Left colon (tissue), 2 donors: ENCODE results near the gene KLHL3. TPM values are rescaled to one million over a fixed set of nuclear protein-coding genes. Genes with fewer than 3 reads are reported as not detected.

Experiments used
- ATAC-seq: fragments of 200-7000 bp; cut with Tn5 transposase; one replicate; pipeline ENCODE4 v1.9.1; 2020; ENCODE audit warnings: mild to moderate bottlenecking, moderate library complexity
- DNase-seq, 2 donors: peaks; one replicate each; pipeline ENCODE4 v3.0.0-alpha.2; 2020
- intact Hi-C, 2 donors: fragments of 100-400 bp; cut with DNase I in 1 of 2; cut with micrococcal nuclease in 1 of 2; formaldehyde crosslinking; loops; one replicate each; pipeline versions ENCODE4 v1.11.2 to v1.14.0; 2022; cut with DNase I, micrococcal nuclease
- total RNA-seq, 2 donors: library from RNA; stranded (reverse); fragmentation: NEBNext Ultra II Directional; extraction: Animal tissue kit (Norgen Biotek cat#: 25700); gene quantifications; one replicate each; pipeline ENCODE4 v1.2.1, GENCODE V29; 2021
- donor health status: DM: no; HTN: no; CAD: no.
- donor health status: DM: yes; HTN: yes; CAD: no.

Gene KLHL3
- total RNA-seq, 2 donors from 2014 or later, result 5.8 to 6.2 TPM

- ATAC-seq (no peak), DNase-seq (no peak)
- intact Hi-C loops, result no loop called here
These were observed 20.4 kb downstream of the KLHL3 start for GRCh38 chr5:137715456-137715855.

DNA sequence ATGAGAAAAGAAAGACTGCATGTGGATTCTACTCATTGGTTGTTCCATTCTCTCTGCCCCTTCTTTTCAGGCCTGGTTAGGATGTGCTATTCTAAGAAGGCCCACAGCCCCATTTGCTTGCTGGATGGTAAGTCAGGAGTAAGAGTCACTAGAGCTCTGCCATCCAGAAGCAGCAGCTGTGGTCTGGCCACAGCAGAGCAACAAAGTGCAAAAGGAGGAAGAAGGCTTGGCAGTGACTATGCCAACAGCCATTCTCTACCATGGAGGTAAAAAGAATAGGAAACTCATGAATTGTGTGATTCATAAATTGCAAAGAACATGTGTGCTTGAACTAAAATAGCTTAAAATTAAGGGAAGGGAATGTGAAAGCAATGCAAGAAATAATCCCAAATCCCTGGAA is 20.9 kb downstream of the KLHL3 start:
- ATAC-seq (no peak), DNase-seq (no peak)
- intact Hi-C loops, result no loop called here

DNA sequence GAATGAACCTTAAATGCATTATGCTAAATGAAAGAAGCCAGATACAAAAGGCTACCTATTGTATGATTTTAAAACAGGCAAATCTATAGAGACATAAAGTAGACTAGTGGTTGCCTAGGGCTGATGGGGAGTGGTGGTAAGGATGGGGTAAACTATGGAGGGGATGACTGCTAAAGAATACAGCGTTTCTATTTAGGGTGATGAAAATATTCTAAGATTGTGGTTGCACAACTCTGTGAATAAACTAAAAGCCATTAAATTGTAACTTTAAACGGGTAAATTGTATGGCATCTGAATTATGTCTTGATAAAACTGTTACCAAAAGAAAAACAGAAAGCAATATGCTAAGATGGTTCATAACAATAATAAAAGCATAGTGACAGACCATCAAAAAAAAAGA is 21.4 kb downstream of the KLHL3 start:
- no peak for ATAC-seq
- DNase-seq, result no peak
- intact Hi-C loops, result no loop called here

DNA sequence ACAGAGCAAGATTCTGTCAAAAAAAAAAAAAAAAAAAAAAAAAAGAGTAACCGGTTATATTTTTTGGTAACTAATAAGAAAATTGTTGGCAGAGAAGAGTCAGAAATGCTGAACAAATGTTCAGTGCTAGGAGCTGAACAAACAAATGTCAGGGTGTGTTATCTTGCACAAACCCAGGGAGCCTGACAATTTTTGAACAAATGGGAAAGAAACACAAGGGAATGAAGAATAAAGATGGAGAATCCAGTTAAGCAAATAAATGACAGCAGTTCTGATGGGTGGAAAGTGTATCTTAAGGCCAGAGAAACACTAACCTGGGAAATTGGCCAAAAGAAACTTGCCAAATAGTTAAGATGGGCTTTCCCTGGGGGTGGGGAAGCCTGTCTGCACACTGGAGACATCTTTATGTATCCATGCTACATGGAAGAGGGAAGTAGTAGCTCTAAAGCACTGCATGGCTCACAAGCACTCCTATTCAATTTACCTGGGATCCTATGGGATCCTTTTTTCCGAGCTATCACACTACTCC is 23.7 kb downstream of the KLHL3 start:
- no peak for ATAC-seq
- no peak for DNase-seq
- intact Hi-C loops, result no loop called here

- intact Hi-C loops, result no loop called here
- no peak for DNase-seq
- ATAC-seq, result no peak
These were observed 25.8 kb downstream of the KLHL3 start for GRCh38 chr5:137710086-137710485.

GRCh38 chr5:137708796-137709559 is 26.9 kb downstream of the KLHL3 start:
- ATAC-seq (no peak), DNase-seq (no peak)
- intact Hi-C loops, result no loop called here

- intact Hi-C loops, result no loop called here
- no peak for DNase-seq
- no peak for ATAC-seq
These were observed 27.8 kb downstream of the KLHL3 start for GRCh38 chr5:137708062-137708461.

- no peak for DNase-seq
- intact Hi-C loops, result no loop called here
- ATAC-seq, result no peak
These were observed 29.0 kb downstream of the KLHL3 start for GRCh38 chr5:137706841-137707240.

DNA sequence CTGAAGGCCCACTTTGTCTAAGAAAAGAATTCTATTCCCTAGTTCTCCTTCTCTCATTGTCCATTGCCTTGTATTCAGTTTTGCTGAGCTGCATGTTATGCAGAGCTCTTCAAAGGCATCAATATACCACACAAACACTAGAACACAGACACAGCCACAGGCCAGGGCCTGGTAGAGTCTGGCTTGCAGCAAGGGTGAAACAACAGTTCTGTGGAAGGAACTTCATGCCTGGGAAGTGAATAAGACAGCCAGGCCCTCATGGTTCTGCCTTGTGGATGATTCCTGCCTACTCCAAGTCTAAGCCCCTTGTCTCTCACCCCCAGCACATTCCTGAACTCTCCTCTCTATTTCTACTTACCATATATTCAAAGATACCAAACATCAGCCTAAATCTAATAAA is 30.8 kb downstream of the KLHL3 start:
- DNase-seq, result no peak
- intact Hi-C loops, result no loop called here
- no peak for ATAC-seq

DNA sequence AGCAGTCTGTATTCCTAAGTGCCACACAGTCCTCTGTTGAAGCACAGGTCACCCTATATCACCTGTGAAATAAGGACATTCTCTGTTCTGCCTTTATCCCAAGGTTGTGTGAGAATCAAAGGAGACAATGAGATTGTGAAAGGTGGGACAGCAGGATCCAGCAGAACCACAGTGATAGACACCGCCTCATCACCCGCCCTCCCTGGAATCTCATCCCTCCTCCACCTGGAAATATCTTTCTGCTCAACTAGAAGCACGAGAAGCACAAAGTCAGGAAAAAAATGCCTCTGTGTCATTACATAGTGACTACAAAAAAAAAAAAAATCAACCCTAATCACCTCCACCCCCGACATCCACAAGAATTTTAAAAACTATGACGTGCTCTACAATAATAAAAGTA is 32.3 kb downstream of the KLHL3 start:
- ATAC-seq, result no peak
- intact Hi-C loops, result no loop called here

DNA sequence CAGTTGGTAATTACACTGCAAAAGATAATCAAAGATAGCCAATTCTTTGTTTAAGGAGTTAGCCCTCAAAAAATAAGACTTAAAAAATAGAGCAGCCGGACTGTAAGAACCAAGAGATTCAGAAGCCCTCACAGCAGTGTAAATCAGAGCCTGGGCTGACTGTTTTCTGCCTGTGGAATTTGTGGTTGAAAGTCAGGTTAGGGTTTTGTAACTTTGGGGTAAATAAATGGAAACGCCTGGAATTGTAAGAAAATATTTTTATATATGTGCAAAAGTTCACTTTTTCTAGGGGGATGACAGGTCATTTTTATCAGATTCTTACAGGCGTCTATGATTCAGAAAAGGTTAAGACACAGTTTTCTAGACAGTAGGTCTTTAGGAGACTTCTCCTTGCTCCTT is 35.6 kb downstream of the KLHL3 start:
- intact Hi-C loops, result no loop called here
- DNase-seq (no peak), ATAC-seq (no peak)

More for the DNA sequence above, 32.3 kb downstream of the KLHL3 start:
- DNase-seq, result no peak

DNA sequence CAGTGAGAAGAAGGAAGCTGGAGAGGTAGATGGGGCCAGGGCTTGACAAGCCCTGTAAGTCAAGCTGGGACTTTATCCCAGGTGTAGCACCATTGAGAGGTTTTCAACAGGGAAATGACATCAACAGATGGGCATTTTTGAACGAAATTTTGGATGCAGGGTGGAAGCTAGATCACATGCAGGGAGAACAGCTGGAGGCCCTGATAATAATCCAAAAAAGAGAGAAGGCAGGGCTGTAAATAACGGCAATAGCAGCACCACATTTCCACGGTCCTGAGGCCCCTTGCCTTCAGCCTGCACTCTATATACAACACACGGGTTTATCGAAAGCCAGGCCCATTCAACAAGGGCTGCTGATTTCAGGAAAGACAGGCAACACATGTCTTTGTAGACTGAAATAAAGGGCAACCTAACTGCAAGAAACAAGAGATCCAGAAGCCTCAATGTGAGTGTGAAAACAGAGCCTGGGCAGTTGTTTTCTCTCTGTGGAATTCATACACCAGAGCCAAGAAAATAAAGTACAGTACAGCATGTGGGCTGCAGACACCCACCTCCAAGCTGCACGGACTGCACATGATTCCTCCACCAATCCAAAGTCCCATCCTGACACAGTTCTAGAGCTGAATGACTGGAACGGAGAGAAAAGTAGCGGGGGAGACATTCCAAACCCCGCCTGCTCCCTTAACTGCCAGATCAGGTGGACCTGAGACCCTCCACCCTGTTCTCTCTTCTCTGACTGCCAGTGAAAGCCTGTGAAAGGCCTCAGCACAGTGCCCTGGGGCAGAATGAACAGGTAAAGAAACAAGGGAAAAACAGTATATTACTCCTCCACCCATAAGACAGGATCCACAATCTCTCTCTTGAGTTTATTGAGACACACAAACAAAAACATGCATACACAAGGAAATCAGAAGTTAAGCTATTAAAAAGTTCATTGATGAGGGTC is 36.3 kb downstream of the KLHL3 start:
- intact Hi-C loops, result no loop called here
- ATAC-seq (no peak), DNase-seq (no peak)

DNA sequence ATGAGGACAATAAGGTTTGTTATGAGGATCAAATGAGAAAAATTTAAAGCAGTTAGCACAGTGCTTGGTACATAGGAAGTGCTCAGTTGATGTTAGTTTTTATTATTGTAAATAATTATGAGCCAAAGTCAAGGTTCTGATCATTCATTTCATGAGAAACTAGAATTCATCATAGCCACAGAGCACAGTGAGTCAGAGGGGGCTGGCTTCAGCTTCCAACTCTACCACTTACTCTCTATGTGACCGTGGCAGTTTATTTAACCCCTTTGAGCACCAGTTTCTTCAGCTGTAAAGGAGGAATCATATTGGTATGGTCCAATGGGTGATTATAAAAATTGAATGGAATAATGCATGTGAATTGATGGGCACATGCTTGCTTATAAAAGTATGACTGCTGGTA is 39.4 kb downstream of the KLHL3 start:
- intact Hi-C loops, result no loop called here
- no peak for ATAC-seq
- DNase-seq, result no peak

GRCh38 chr5:137695651-137696428 is 40.0 kb downstream of the KLHL3 start:
- intact Hi-C loops, result no loop called here
- ATAC-seq, result no peak
- no peak for DNase-seq

DNA sequence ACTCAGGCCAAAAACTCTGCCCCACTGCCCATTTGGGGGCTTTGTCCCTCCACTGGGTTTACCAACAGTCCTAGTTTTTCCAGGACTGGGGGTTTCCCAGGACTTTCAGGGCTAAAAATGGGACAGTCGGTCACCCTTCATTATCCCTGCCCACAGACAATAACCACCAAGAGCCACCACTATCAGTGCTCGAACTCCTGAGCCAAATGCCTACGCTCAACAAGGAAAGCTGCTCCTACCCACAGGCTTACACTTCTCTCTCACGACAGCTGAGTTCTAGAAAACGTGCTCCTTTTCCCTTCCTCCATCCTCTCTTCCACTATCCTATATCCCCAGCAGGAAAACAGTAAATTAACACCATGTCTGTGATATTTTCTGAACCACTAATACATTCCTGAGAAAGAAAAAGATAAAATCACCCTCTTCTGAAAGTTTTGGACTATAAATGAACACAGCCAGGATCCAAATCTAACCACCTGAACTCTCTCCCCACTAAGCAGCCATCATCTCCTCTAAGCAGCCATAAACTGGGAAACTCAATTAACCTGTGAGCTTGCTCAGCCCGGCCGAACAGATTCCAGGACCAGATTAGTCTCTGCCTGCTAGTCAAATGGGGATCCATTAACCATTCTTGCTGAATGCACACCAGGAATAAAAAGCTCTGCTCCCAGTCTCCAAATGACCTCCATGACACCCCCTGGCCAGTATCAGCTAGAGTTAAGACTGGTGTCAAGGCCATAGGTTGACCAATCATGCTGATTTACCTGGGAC is 41.8 kb downstream of the KLHL3 start:
- no peak for ATAC-seq
- DNase-seq, result no peak
- intact Hi-C loops, result no loop called here

- DNase-seq (no peak), ATAC-seq (peak; percentile 74)
- intact Hi-C loops, result no loop called here
These were observed 42.5 kb downstream of the KLHL3 start for GRCh38 chr5:137693307-137693950.

DNA sequence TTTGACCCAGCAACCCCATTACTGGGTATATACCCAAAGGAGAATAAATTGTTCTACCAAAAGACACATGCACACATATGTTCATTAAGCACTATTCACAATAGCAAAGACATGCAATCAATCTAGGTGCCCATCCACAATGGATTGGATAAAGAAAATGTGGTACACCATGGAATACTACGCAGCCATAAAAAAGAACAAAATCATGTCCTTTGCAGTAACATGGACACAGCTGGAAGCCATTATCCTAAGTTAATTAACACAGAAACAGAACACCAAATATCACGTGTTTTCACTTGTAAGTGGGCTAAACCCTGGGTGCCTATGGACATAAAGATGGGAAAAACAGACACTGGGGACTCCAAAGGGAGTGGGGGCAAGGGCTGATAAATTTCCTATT is 46.6 kb downstream of the KLHL3 start:
- ATAC-seq (no peak), DNase-seq (no peak)
- intact Hi-C loops, result no loop called here

DNA sequence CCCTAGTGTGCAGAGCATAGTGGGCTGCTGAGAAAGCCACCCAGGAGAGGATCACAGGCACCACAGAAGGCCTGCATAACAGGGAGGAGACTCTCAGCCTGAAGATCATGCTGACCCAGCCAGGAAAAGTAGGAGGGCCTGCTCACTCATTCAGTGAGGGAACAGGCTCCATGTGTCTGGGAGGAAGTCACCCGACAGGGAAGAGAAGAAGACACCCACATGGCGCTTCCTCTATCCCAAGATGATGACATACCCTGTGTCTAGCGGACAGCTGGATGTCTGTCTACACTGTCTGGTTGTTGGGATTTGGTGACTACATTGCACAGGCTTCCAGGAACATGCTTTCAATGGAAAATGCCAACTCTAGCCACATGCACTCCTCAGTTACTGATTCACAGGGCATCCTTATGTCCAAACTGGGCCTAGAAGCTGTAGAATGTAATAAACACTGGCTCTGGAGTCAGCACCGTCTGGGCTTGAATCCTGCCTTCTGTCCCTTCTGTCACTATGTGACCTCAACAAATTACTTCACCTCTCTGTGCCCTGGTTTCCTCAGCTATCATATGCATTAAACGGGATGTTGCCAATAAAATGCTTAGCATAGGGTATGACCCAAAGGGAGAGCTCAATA is 47.6 kb downstream of the KLHL3 start:
- intact Hi-C loops, result no loop called here
- DNase-seq, result no peak
- ATAC-seq, result no peak
